Central memory CD4-positive, alpha-beta T cell (primary cell): ENCODE measurements around the gene CABP7.

Experiments used
- DNase-seq: peaks from one replicate; pipeline ENCODE4 v3.0.0; 2022
- total RNA-seq, 3 experiments: gene quantifications; one replicate each; lab custom pipeline; 2026; lab: John Stamatoyannopoulos, UW

CABP7 gene
- total RNA-seq: 0 to 0.04 (median 0) reads per million in 3 experiments

- no peak for DNase-seq
Observed at GRCh38 chr22:29719899-29720645, at the start of gene CABP7. Gene CABP7, plus strand, starts transcription at chr22:29720003. Its CDS starts 422 bp downstream, at chr22:29720425.

- DNase-seq: no peak
Observed at GRCh38 chr22:29670626-29671025, 49.2 kb upstream of the CABP7 start.

GRCh38 chr22:29673361-29674066 is 46.3 kb upstream of the CABP7 start:
- DNase-seq: no peak

- no peak for DNase-seq
Observed at GRCh38 chr22:29674121-29674520, 45.7 kb upstream of the CABP7 start.

- no peak for DNase-seq
Observed at GRCh38 chr22:29679316-29679715, 40.5 kb upstream of the CABP7 start.

GRCh38 chr22:29683536-29683935 is 36.3 kb upstream of the CABP7 start:
- no peak for DNase-seq

GRCh38 chr22:29684244-29684643 is 35.6 kb upstream of the CABP7 start:
- DNase-seq: no peak

- DNase-seq: no peak
Observed at GRCh38 chr22:29689206-29689879, 30.5 kb upstream of the CABP7 start.

GRCh38 chr22:29689880-29690213 is 30.0 kb upstream of the CABP7 start:
- DNase-seq: peak; percentile 8

GRCh38 chr22:29690476-29690875 is 29.3 kb upstream of the CABP7 start:
- DNase-seq: no peak

- no peak for DNase-seq
Observed at GRCh38 chr22:29691636-29692326, 28.0 kb upstream of the CABP7 start.

GRCh38 chr22:29692327-29692640 is 27.5 kb upstream of the CABP7 start:
- DNase-seq: no peak

GRCh38 chr22:29693161-29693560 is 26.6 kb upstream of the CABP7 start:
- DNase-seq: no peak

- DNase-seq: no peak
Observed at GRCh38 chr22:29693671-29694070, 26.1 kb upstream of the CABP7 start.

- no peak for DNase-seq
Observed at GRCh38 chr22:29695129-29695926, 24.5 kb upstream of the CABP7 start.

GRCh38 chr22:29697853-29698598 is 21.8 kb upstream of the CABP7 start:
- no peak for DNase-seq

GRCh38 chr22:29700206-29700899 is 19.4 kb upstream of the CABP7 start:
- DNase-seq: no peak

GRCh38 chr22:29700900-29701154 is 19.0 kb upstream of the CABP7 start:
- no peak for DNase-seq

- peak; percentile 9 for DNase-seq
Observed at GRCh38 chr22:29701155-29701999, 18.4 kb upstream of the CABP7 start.
